ENCODE measurements around the gene ITPKB.

Gene ITPKB

GRCh38 chr1:226665505-226666163, 73.4 kb downstream of the ITPKB start:
- no peaks in the 10 kb centered on the region for H3K4me1 Mint-ChIP-seq
- H3K27ac Mint-ChIP-seq = no peak overlapping the region
- ATAC-seq = no peak
- H3K27me3 Mint-ChIP-seq = no peaks in the 10 kb centered on the region
- peaks cover 16% of the 10 kb centered on the region for H3K36me3 Mint-ChIP-seq
- H3K9me3 Mint-ChIP-seq = no peaks in the 10 kb centered on the region
- peak overlapping the region; percentile 36 for H3K4me3 Mint-ChIP-seq

- no peak for ATAC-seq
- no peak overlapping the region for H3K27ac Mint-ChIP-seq
- H3K27me3 Mint-ChIP-seq = no peaks in the 10 kb centered on the region
- H3K9me3 Mint-ChIP-seq = no peaks in the 10 kb centered on the region
- H3K36me3 Mint-ChIP-seq = peaks cover 21% of the 10 kb centered on the region
- H3K4me1 Mint-ChIP-seq = no peaks in the 10 kb centered on the region
- no peak overlapping the region for H3K4me3 Mint-ChIP-seq
These were observed 74.5 kb downstream of the ITPKB start for GRCh38 chr1:226664413-226665101.

DNA sequence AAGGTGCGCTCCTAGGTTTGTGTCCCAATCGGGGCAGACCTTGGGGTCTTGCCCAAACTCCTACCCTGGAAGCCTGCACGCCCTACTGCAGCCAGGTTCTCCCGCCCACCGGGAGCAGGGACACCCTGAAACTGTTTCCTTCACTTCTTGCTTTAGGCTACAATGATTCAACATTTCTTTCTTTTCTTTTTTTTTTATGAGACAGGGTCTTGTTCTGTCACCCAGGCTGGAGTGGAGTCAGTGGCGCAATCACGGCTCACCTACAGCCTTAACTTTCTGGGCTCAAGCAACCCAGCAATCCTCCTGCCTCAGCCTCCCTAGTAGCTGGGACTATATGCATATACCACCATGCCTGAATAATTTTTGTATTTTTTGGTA, 75.8 kb downstream of the ITPKB start:
- Mint-ChIP-seq H3K36me3 (peaks cover 27% of the 10 kb centered on the region), H3K27ac (no peak overlapping the region), H3K9me3 (no peaks in the 10 kb centered on the region), H3K4me1 (no peaks in the 10 kb centered on the region), H3K27me3 (no peaks in the 10 kb centered on the region), H3K4me3 (peak overlapping the region; percentile 38)
- no peak for ATAC-seq

GRCh38 chr1:226662642-226663326, 76.3 kb downstream of the ITPKB start:
- peak; percentile 97 for ATAC-seq
- no peaks in the 10 kb centered on the region for H3K4me1 Mint-ChIP-seq
- H3K27ac Mint-ChIP-seq = no peak overlapping the region
- H3K9me3 Mint-ChIP-seq = no peaks in the 10 kb centered on the region
- peak overlapping the region; percentile 38 for H3K4me3 Mint-ChIP-seq
- H3K27me3 Mint-ChIP-seq = no peaks in the 10 kb centered on the region
- peaks cover 27% of the 10 kb centered on the region for H3K36me3 Mint-ChIP-seq

- H3K27me3 Mint-ChIP-seq = no peaks in the 10 kb centered on the region
- H3K9me3 Mint-ChIP-seq = no peaks in the 10 kb centered on the region
- no peak overlapping the region for H3K27ac Mint-ChIP-seq
- H3K4me1 Mint-ChIP-seq = no peaks in the 10 kb centered on the region
- H3K4me3 Mint-ChIP-seq = no peak overlapping the region
- peaks cover 28% of the 10 kb centered on the region for H3K36me3 Mint-ChIP-seq
- ATAC-seq = no peak
These were observed 77.1 kb downstream of the ITPKB start for GRCh38 chr1:226661965-226662364.

DNA sequence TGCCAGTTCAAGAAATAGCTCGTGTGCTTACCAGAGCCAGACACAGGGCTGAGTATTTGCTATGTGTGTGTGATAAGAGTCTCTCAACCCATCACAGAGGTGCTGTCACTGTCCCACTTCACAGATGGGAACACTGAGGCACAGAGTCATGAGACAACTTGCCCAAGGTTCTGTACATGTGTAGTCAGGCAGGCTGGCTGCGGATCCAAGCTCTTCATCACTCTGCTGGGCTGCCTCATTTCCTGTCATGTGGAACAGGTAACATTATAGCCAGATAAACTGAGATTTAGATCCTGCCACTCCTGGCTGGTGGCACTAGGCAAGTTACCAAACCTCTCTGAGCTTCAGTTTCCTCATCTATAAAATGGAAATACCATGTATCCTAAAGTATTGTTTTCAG, 77.8 kb downstream of the ITPKB start:
- no peaks in the 10 kb centered on the region for H3K4me1 Mint-ChIP-seq
- no peak overlapping the region for H3K4me3 Mint-ChIP-seq
- no peak overlapping the region for H3K27ac Mint-ChIP-seq
- H3K27me3 Mint-ChIP-seq = no peaks in the 10 kb centered on the region
- no peak for ATAC-seq
- H3K36me3 Mint-ChIP-seq = peaks cover 29% of the 10 kb centered on the region
- no peaks in the 10 kb centered on the region for H3K9me3 Mint-ChIP-seq

DNA sequence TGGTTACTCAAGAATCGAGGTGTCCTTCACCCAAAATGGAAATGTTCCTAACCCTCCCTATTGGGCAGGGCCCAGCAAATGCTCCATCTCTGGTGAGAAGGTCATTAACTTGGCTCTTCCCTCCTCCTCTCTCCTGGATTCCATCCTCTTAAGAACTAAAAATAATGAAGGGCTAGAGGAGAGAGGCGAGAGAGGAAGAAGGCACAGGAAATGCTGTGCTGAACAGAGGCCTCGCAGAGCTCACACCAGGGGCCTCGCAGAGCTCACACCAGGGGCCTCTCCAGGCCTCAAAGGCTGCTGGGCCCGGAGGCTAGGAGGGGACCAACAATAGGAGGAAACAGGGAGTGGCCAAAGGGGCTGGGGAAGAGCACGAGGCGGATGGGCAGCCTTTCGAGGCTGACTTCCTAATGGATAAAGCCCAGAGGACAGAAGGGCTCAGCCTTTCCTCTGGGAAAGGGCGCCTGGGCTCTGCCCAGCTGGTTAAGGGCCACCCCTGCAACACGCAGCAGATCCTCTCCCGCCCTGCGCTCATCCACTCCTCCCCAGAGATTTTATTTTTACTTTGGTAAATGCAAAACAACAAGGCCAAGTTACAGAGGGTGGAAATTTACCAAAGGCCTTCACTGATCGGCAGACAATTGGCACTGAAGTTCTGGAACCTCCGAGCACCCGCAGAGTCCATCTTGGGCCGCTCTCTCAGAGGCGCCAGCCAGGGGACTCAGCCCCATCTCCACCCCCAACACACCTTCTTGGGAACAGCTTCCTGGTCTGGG, 78.5 kb downstream of the ITPKB start:
- H3K4me1 Mint-ChIP-seq = no peaks in the 10 kb centered on the region
- no peak for ATAC-seq
- H3K4me3 Mint-ChIP-seq = peak overlapping the region; percentile 13

GRCh38 chr1:226659641-226660040, 79.4 kb downstream of the ITPKB start:
- no peak for ATAC-seq
- no peak overlapping the region for H3K4me3 Mint-ChIP-seq
- H3K9me3 Mint-ChIP-seq = no peaks in the 10 kb centered on the region
- no peaks in the 10 kb centered on the region for H3K4me1 Mint-ChIP-seq
- H3K36me3 Mint-ChIP-seq = peaks cover 24% of the 10 kb centered on the region
- H3K27ac Mint-ChIP-seq = no peak overlapping the region
- no peaks in the 10 kb centered on the region for H3K27me3 Mint-ChIP-seq

More for the DNA sequence above, 78.5 kb downstream of the ITPKB start:
- H3K27me3 Mint-ChIP-seq = no peaks in the 10 kb centered on the region
- no peak overlapping the region for H3K27ac Mint-ChIP-seq
- no peaks in the 10 kb centered on the region for H3K9me3 Mint-ChIP-seq
- H3K36me3 Mint-ChIP-seq = peaks cover 29% of the 10 kb centered on the region

GRCh38 chr1:226659136-226659535, 79.9 kb downstream of the ITPKB start:
- no peak for ATAC-seq
- H3K4me1 Mint-ChIP-seq = no peaks in the 10 kb centered on the region
- no peaks in the 10 kb centered on the region for H3K9me3 Mint-ChIP-seq
- peaks cover 26% of the 10 kb centered on the region for H3K36me3 Mint-ChIP-seq
- no peak overlapping the region for H3K27ac Mint-ChIP-seq
- no peak overlapping the region for H3K4me3 Mint-ChIP-seq
- no peaks in the 10 kb centered on the region for H3K27me3 Mint-ChIP-seq

- Mint-ChIP-seq H3K36me3 (peaks cover 26% of the 10 kb centered on the region), H3K4me1 (no peaks in the 10 kb centered on the region), H3K27ac (no peak overlapping the region), H3K4me3 (no peak overlapping the region), H3K9me3 (no peaks in the 10 kb centered on the region), H3K27me3 (no peaks in the 10 kb centered on the region)
- ATAC-seq = no peak
These were observed 80.4 kb downstream of the ITPKB start for GRCh38 chr1:226658546-226659125.

DNA sequence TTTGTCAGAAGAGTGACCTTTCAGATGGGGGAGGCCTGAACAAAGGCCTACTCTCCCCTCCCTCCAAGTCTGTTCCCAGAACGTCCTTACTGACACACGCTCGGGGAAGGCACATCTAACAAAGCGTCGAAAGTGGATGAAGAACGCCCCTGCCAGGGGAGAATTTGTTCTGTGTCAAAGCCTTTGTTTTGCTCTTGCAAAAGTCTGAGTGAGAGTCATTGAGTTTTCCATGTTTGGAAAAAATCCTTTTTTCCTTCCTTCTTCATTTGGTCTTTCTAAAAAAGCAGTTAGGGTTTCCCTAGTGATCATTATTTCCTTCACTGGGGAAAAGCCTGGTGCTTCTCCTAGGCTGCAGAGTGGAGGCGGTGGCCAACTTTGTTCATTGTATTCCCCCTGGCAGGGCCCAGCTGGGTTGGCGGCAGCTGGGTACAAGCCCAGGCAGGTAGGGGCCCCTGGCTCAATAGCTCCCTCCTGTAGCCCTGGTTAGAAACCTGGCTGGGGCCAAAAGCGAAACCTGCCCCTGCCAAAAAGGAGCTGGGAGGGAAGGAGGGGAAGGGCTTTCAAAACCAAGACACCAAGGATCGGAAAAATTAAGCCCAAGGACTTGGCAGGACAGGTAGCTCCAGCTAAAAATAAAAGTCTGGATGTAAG, 81.1 kb downstream of the ITPKB start:
- Mint-ChIP-seq H3K4me1 (no peaks in the 10 kb centered on the region), H3K27me3 (no peaks in the 10 kb centered on the region), H3K27ac (no peak overlapping the region), H3K36me3 (peaks cover 26% of the 10 kb centered on the region), H3K9me3 (no peaks in the 10 kb centered on the region), H3K4me3 (no peak overlapping the region)
- ATAC-seq = no peak

DNA sequence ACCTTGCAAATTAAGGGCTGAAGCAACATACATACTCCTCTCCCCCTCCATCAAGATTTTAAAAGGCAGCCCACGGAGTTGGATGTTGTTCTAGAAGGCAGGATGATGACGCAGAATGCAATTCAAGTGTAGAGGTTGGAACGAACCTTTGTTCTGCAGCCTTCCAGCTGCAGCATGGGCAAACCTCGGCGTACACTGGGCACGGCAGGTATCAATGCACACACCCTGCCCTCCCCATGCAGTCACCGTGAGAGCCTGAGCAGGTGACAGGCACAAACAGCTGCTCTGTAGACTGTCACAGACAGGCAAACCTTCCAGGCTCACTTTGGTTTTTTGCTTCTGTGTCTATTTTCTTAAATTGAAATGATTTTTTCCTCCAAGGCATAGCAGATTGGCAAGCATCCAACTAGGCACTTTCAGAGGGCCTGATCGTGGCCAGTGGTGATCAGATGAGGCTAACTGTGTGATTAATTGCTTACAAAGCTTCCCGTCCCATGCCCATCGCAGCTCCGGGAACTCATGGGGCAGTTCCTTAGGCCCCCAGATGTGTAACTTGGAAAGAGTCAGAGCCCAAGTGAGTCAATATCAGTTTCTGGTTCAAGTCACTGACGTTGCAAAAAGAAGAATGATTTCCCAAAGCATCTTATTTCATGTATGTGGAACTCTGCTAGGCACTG, 82.3 kb downstream of the ITPKB start:
- Mint-ChIP-seq H3K36me3 (peaks cover 26% of the 10 kb centered on the region), H3K27ac (no peak overlapping the region), H3K27me3 (no peaks in the 10 kb centered on the region), H3K9me3 (no peaks in the 10 kb centered on the region), H3K4me1 (no peaks in the 10 kb centered on the region), H3K4me3 (no peak overlapping the region)
- ATAC-seq = no peak

DNA sequence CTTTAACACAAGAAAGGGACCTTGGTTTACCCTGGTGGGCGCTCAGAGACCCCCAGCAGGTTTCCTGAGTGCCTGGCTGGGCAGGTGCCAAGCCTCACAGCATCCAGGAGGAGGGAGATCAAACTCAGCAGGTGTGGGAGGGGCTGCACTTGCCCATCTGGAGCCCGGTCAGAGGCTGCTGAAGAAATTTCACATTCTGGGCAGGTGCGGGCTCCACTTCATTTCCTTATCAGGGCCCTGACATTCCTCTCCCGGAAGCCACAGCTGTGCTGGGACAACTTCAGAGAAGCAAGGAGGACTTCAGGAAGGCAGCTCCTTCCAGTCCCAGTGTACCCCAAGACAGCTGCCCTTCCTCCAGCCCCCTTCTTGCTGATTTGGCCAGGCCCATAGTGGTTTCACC, 82.9 kb downstream of the ITPKB start:
- Mint-ChIP-seq H3K27ac (no peak overlapping the region), H3K9me3 (no peaks in the 10 kb centered on the region), H3K36me3 (peaks cover 26% of the 10 kb centered on the region), H3K27me3 (no peaks in the 10 kb centered on the region), H3K4me1 (peaks cover 1% of the 10 kb centered on the region), H3K4me3 (no peak overlapping the region)
- no peak for ATAC-seq

Measured in stimulated activated memory B cell treated with anti-CD40 and anti-IgM and Interleukin-4, amounts not matched to agents 10 μg/mL and 1 μg/mL and 100 μg/mL, for 72 hours (primary cell).